ENCODE measurements around the gene TUFM. TPM values are rescaled to one million over a fixed set of nuclear protein-coding genes. Genes with fewer than 3 reads are reported as not detected.

The TUFM gene
- total and polyA plus RNA-seq, 2 of the 8 experiments (the other 6 are each of a cell fraction or from before 2014, with no cell fraction given): 216 to 249 TPM

GRCh38 chr16:28869201-28869600 is 23.1 kb upstream of the TUFM start (continued):
- TF ChIP-seq CHD7 (IDR thresholded peaks at IDR 0.05; ENCODE audit: insufficient replicate concordance, low read length) (no peak), NRF1 (IDR thresholded peaks at IDR 0.05; ENCODE audit: low read depth, low read length) (no peak), KDM5A (IDR thresholded peaks at IDR 0.05; ENCODE audit: low read length) (no peak), RBBP5 (IDR thresholded peaks at IDR 0.05; ENCODE audit: borderline replicate concordance, low read depth, low read length) (no peak)

Measured in H1 (cell line).